ENCODE data around the gene CAMK1D. TPM values are rescaled to one million over a fixed set of nuclear protein-coding genes. Genes with fewer than 3 reads are reported as not detected.

The CAMK1D gene
- total and polyA plus RNA-seq, 10 of the 15 experiments (the other 5 are each of a cell fraction or from before 2014, with no cell fraction given) = 2.1 to 35.5 (median 14.7) TPM

DNA sequence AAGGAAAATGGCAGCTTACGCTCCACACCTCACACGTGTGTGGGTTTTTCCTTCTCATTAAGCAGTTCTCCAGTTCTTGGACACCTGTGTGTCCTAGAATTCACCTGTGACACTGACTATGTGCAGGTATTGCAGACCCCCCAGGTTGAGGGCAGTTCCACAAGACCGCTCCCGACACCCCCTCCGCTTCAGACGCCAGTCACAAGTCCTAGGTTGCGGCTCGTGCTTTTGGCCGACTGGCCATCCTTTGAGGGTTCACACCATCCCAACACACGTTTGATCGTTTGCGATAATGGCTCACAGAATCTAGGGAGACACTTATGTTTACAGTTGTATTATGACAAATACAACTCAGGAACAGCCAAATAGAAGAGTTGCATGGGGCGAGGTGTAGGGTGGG lies 44.5 kb downstream of the CAMK1D start:
- no peak for ATAC-seq
- Histone ChIP-seq H3K79me2 (ENCODE audit: control insufficient read depth, insufficient read depth, low read length) (peaks cover under 1% of the 10 kb centered on the region), H3K36me3 (ENCODE audit: control insufficient read depth in 2 of 2, insufficient read depth in 2 of 2, low read length in 1 of 2) (no peaks in the 10 kb centered on the region), H3K27me3 (replicated peaks in 1 of 2; ENCODE audit: control insufficient read depth in 2 of 2, insufficient read depth in 2 of 2, low read length in 1 of 2) (no peaks in the 10 kb centered on the region), H3K9ac (ENCODE audit: control insufficient read depth, insufficient read depth, low read length) (no peak overlapping the region), H3K27ac (ENCODE audit: control insufficient read depth, insufficient read depth) (no peak overlapping the region), H4K20me1 (ENCODE audit: control insufficient read depth, insufficient read depth) (no peaks in the 10 kb centered on the region), H2AFZ (ENCODE audit: control insufficient read depth, low read depth, low read length) (no peak overlapping the region), H3K4me3 (no peak overlapping the region), H3K9me3 (replicated peaks; ENCODE audit: control insufficient read depth, insufficient read depth, low read length) (no peaks in the 10 kb centered on the region), H3K4me2 (ENCODE audit: control insufficient read depth, insufficient read depth) (no peak overlapping the region), H3K4me1 (ENCODE audit: control insufficient read depth, insufficient read depth, low read length) (peaks cover 5% of the 10 kb centered on the region)
- SMC1A ChIA-PET (ENCODE audit: uncharacterized antibody, unreplicated experiment) = no interaction called here
- no TSS peak for BruUV-seq (replicated peaks)
- POLR2A ChIA-PET = no interaction called here
- in situ Hi-C loops (cut with MboI) = no loop called here
- no peak for DNase-seq (ENCODE audit: low read depth, low spot score)
- 95% methylated on average over 13 of the region's 13 CpGs for WGBS (ENCODE audit: insufficient coverage, insufficient replicate concordance, low lambda C conversion rate, missing lambda C conversion rate)
- RAD21 ChIA-PET (ENCODE audit: unreplicated experiment) = no interaction called here
- no peak for FAIRE-seq
- CTCF ChIA-PET = no interaction called here
- TF ChIP-seq ZNF217 (IDR thresholded peaks at IDR 0.05) (no peak), POLR2AphosphoS5 (IDR thresholded peaks at IDR 0.05; ENCODE audit: low read length) (no peak), NFIC (IDR thresholded peaks at IDR 0.05; ENCODE audit: low read depth, low read length) (no peak), ZBED1 (IDR thresholded peaks at IDR 0.05; ENCODE audit: borderline replicate concordance) (no peak), SIX5 (IDR thresholded peaks at IDR 0.05; ENCODE audit: low read depth, low read length, severe bottlenecking) (no peak), TCF12 (IDR thresholded peaks at IDR 0.05; ENCODE audit: low read depth, low read length) (no peak), STAT1 (conservative IDR thresholded peaks at IDR 0.05) (no peak), YBX1 (IDR thresholded peaks at IDR 0.05) (no peak), KDM1A (IDR thresholded peaks at IDR 0.05; ENCODE audit: borderline replicate concordance) (no peak), MTA3 (IDR thresholded peaks at IDR 0.05; ENCODE audit: borderline replicate concordance, low read length) (no peak), NR2C2 (IDR thresholded peaks at IDR 0.05; ENCODE audit: borderline replicate concordance, control insufficient read depth, insufficient read length, low read depth) (no peak), RELA (IDR thresholded peaks at IDR 0.05; ENCODE audit: borderline replicate concordance, partially characterized antibody) (no peak), CREB1 (IDR thresholded peaks at IDR 0.05; ENCODE audit: low read depth) (no peak), NKRF (conservative IDR thresholded peaks at IDR 0.05) (no peak), RB1 (IDR thresholded peaks at IDR 0.05; ENCODE audit: borderline replicate concordance) (no peak), ZBTB40 (IDR thresholded peaks at IDR 0.05; ENCODE audit: borderline replicate concordance) (no peak)
- TF ChIP-seq, protein P1, sequence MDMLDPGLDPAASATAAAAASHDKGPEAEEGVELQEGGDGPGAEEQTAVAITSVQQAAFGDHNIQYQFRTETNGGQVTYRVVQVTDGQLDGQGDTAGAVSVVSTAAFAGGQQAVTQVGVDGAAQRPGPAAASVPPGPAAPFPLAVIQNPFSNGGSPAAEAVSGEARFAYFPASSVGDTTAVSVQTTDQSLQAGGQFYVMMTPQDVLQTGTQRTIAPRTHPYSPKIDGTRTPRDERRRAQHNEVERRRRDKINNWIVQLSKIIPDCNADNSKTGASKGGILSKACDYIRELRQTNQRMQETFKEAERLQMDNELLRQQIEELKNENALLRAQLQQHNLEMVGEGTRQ (IDR thresholded peaks at IDR 0.05; ENCODE audit: borderline replicate concordance, low read depth, low read length) = no peak
- TF ChIP-seq, protein P2, sequence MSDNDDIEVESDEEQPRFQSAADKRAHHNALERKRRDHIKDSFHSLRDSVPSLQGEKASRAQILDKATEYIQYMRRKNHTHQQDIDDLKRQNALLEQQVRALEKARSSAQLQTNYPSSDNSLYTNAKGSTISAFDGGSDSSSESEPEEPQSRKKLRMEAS (IDR thresholded peaks at IDR 0.05; ENCODE audit: low read depth, low read length) = no peak
- intact Hi-C loops (cut with micrococcal nuclease; ENCODE audit: unreplicated experiment) = no loop called here

Data from GM12878 (cell line).